ENCODE results near the gene MDFI. TPM values are rescaled to one million over a fixed set of nuclear protein-coding genes. Genes with fewer than 3 reads are reported as not detected.
A peak's percentile ranks its signal among the peaks of the same experiment; 100 is the strongest.

The MDFI gene
- total RNA-seq, 1 donor from 2014 or later, result 7.9 TPM

DNA sequence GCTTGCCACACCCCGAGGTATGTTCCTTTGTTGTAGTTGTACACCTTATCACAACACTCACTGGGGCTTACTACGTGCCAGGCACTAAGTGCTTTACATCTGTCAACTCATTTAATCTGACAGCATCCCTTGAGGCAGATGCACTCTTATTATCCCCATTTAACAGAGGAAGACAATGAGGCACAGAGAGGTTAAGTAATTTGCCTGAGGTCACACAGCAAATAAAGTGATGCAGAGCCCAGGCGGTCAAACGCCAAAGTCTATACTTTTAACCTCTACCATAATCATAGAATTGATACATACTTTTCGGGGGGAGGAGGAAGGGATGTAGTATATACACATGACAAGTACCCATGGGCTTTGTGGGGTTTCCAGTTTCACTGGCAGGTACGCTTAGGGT is 37.7 kb downstream of the MDFI start:
- Mint-ChIP-seq H3K9me3 (ENCODE audit: unreplicated experiment) (peaks cover 13% of the 10 kb centered on the region), H3K4me1 (ENCODE audit: low read depth, unreplicated experiment) (peaks cover 42% of the 10 kb centered on the region), H3K27me3 (ENCODE audit: unreplicated experiment) (peaks cover 8% of the 10 kb centered on the region), H3K27ac (ENCODE audit: unreplicated experiment) (peak overlapping the region; percentile 65), H3K36me3 (ENCODE audit: unreplicated experiment) (no peaks in the 10 kb centered on the region), H3K4me3 (ENCODE audit: unreplicated experiment) (no peak overlapping the region)
- TF ChIP-seq, protein P1, sequence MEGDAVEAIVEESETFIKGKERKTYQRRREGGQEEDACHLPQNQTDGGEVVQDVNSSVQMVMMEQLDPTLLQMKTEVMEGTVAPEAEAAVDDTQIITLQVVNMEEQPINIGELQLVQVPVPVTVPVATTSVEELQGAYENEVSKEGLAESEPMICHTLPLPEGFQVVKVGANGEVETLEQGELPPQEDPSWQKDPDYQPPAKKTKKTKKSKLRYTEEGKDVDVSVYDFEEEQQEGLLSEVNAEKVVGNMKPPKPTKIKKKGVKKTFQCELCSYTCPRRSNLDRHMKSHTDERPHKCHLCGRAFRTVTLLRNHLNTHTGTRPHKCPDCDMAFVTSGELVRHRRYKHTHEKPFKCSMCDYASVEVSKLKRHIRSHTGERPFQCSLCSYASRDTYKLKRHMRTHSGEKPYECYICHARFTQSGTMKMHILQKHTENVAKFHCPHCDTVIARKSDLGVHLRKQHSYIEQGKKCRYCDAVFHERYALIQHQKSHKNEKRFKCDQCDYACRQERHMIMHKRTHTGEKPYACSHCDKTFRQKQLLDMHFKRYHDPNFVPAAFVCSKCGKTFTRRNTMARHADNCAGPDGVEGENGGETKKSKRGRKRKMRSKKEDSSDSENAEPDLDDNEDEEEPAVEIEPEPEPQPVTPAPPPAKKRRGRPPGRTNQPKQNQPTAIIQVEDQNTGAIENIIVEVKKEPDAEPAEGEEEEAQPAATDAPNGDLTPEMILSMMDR (IDR thresholded peaks at IDR 0.05; ENCODE audit: partially characterized antibody, unreplicated experiment), result no peak
- no peak for DNase-seq

DNA sequence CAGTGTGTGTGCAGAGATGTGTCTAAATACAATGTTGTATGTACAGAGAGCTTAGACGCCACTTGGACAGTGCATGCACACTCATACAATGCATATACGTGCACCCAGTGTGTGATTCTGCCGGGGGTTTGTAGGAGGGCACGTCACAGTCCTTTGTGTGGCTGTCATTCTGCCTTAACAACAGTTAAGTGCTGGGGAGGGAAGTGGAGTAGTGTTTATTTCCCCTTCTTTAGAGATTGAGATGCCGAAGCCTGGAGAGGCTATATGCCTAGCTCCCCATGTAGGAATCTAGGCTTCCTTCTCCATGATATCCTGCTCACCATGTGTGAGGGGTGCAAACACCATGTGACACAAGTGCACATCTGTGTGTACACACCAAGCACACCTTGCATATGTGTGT is 38.2 kb downstream of the MDFI start:
- no peak overlapping the region for H3K27ac Mint-ChIP-seq (ENCODE audit: unreplicated experiment)
- DNase-seq, result no peak
- H3K27me3 Mint-ChIP-seq (ENCODE audit: unreplicated experiment), result peaks cover 8% of the 10 kb centered on the region
- TF ChIP-seq, protein P1 (IDR thresholded peaks at IDR 0.05; ENCODE audit: partially characterized antibody, unreplicated experiment), result no peak
- H3K9me3 Mint-ChIP-seq (ENCODE audit: unreplicated experiment), result peaks cover 13% of the 10 kb centered on the region
- peak overlapping the region; percentile 34 for H3K4me3 Mint-ChIP-seq (ENCODE audit: unreplicated experiment)
- H3K36me3 Mint-ChIP-seq (ENCODE audit: unreplicated experiment), result no peaks in the 10 kb centered on the region
- H3K4me1 Mint-ChIP-seq (ENCODE audit: low read depth, unreplicated experiment), result peaks cover 42% of the 10 kb centered on the region

DNA sequence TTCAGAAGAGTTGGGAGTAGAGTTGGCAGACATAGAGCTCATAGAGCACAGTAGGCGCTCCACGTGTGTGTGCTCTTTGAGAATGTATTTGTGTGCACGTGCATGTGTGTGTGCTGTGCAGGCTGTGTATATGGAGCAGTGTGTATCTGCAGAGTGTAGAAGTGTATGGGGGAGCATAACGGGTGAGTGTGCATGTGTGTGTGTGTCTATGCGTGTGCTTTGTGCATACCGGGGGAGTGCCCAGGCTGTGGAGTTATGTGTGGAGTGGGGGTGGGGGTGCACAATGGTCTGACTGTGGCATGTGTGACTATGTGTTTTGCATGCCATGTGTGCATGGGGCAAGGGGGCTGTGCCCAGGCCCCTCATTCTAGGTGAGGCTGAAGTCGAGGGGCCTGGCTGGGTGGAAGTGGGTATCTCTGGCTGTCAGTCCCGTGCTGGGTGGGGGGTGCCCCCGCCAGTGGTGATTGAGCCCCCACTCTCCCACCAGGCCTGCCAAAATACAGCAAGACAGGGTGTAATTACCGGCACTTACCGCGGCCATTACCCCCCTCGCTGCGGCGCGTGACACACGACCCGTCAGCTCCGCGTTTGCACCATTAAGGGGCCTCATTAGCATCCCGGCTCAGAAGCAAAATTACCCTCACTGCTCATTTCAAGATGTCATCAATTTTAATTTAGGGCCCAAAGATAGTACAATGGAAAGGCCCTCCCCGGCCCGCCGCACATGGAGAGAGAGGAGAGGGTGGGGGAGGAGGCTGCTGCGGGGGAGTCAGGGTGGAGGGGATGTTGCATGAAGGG is 39.1 kb downstream of the MDFI start:
- Mint-ChIP-seq H3K4me1 (ENCODE audit: low read depth, unreplicated experiment) (peaks cover 44% of the 10 kb centered on the region), H3K36me3 (ENCODE audit: unreplicated experiment) (no peaks in the 10 kb centered on the region), H3K27me3 (ENCODE audit: unreplicated experiment) (peaks cover 8% of the 10 kb centered on the region), H3K27ac (ENCODE audit: unreplicated experiment) (no peak overlapping the region), H3K9me3 (ENCODE audit: unreplicated experiment) (peaks cover 8% of the 10 kb centered on the region), H3K4me3 (ENCODE audit: unreplicated experiment) (no peak overlapping the region)
- TF ChIP-seq, protein P1 (IDR thresholded peaks at IDR 0.05; ENCODE audit: partially characterized antibody, unreplicated experiment), result no peak
- DNase-seq, result no peak

DNA sequence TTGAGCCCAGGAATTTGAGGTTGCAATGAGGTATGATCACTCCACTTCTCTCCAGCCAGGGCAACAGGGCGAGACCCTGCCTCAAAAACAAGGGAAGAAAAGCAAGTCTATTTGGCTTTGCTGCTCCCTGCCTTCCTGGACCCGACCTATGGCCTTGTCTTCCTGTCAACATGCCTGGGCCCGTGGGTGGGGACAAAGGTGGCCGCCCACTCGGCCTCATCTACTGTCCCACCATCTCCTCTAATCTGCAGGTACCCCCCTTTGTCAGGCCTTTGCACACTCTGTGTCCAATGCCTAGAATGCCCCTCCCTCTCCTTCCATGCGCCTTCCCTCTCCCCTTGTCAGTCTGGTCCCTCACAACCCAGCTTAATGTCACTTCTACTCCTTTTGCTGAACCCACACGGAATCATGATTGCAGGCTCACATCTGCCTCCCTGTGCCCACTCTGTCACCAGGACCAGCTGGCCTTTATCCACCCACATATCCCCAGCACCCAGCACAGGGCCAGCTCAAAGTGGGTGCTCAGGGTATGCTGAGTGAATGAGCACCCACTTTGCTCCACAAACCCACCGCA is 40.3 kb downstream of the MDFI start:
- no peak for DNase-seq
- Mint-ChIP-seq H3K4me3 (ENCODE audit: unreplicated experiment) (no peak overlapping the region), H3K27me3 (ENCODE audit: unreplicated experiment) (peaks cover 8% of the 10 kb centered on the region), H3K27ac (ENCODE audit: unreplicated experiment) (no peak overlapping the region), H3K4me1 (ENCODE audit: low read depth, unreplicated experiment) (peaks cover 40% of the 10 kb centered on the region), H3K9me3 (ENCODE audit: unreplicated experiment) (peaks cover 8% of the 10 kb centered on the region), H3K36me3 (ENCODE audit: unreplicated experiment) (no peaks in the 10 kb centered on the region)
- TF ChIP-seq, protein P1 (IDR thresholded peaks at IDR 0.05; ENCODE audit: partially characterized antibody, unreplicated experiment), result no peak

DNA sequence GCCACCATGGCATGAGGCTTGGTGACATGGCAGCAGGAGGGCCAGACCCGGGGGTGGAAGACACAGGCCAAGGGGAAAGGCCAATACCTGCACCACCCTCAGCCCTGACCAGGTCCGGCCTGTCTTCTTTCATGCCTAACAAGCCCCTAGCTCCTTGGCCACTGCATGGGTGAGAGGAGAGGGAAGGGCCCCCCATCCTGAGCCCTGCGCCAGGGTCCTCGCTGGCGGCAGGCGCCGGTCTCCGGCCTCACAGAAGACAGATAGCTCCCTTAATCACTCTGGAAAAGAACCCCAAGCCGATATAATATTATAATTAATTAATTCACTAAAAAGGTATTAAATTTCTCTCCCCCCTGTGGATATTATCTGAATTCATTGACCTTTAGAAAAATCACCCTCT is 41.4 kb downstream of the MDFI start:
- H3K9me3 Mint-ChIP-seq (ENCODE audit: unreplicated experiment), result peaks cover 5% of the 10 kb centered on the region
- peaks cover 32% of the 10 kb centered on the region for H3K4me1 Mint-ChIP-seq (ENCODE audit: low read depth, unreplicated experiment)
- H3K27me3 Mint-ChIP-seq (ENCODE audit: unreplicated experiment), result peaks cover 8% of the 10 kb centered on the region
- H3K27ac Mint-ChIP-seq (ENCODE audit: unreplicated experiment), result no peak overlapping the region
- no peaks in the 10 kb centered on the region for H3K36me3 Mint-ChIP-seq (ENCODE audit: unreplicated experiment)
- DNase-seq, result no peak
- TF ChIP-seq, protein P1 (IDR thresholded peaks at IDR 0.05; ENCODE audit: partially characterized antibody, unreplicated experiment), result no peak
- H3K4me3 Mint-ChIP-seq (ENCODE audit: unreplicated experiment), result no peak overlapping the region
